ENCODE measurements around the gene FLVCR2. TPM values are rescaled to one million over a fixed set of nuclear protein-coding genes. Genes with fewer than 3 reads are reported as not detected.
A peak's percentile ranks its signal among the peaks of the same experiment; 100 is the strongest.

The FLVCR2 gene, protein sequence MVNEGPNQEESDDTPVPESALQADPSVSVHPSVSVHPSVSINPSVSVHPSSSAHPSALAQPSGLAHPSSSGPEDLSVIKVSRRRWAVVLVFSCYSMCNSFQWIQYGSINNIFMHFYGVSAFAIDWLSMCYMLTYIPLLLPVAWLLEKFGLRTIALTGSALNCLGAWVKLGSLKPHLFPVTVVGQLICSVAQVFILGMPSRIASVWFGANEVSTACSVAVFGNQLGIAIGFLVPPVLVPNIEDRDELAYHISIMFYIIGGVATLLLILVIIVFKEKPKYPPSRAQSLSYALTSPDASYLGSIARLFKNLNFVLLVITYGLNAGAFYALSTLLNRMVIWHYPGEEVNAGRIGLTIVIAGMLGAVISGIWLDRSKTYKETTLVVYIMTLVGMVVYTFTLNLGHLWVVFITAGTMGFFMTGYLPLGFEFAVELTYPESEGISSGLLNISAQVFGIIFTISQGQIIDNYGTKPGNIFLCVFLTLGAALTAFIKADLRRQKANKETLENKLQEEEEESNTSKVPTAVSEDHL
- total RNA-seq = 6.9 TPM

DNA sequence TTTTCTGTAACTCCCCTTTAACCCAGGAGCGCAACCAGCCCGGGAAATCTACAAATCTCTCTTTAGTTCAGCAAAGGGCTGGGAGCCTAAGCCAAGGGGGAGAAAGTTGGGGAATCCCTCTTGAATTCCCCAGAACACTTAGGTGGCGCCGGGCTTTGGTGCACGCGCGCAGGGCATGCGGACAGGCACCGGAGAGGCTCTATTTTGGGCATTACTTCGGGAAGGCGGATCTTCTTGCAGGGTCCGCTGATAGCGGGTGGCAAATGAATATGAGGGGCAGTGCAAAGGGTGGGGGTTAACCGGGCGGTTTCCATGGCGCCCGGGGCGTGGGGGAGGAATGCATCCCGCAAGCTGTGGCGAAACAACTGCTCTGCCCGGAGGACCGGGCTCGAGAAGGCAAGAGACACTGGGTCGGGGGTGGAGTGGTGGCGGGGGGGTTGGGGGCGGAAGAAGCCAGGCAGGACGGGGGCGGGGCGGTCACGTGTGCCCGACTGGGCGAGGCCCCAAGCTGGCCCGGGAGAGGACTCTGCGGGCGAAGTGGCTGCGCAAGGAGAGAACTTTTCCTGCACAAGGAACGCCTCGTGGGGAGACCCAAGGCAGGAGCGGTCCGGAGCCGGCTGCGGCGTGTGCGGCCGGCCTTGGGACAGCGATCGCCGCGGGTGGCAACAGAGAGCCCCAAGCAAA lies at the start of gene FLVCR2:
TSS of gene FLVCR2 (plus strand) at position 519 of the 684 bp plus-strand sequence. CDS start 353 bp downstream, outside the sequence.
- DNase-seq = peak; percentile 84

DNA sequence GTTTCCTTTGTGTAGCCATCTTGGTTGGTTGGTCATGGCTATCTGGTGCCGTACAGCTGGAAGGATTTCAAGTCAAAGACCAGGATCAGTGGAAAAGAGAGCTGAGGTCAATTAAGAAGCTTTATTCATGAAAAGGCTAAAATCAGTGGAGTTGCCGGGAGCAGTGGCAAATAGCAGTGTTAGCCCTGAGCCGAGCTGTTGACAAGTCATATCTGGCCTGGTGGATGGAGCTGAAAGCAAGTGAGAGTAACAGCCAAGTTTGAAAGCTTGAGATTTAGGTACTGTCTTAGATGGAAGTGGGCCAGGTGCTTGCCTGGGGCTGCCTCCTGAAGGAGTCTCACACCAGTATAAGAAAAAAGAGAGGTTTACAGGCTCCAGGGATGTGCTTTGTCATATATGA lies 47.2 kb upstream of the FLVCR2 start:
- DNase-seq = no peak

DNA sequence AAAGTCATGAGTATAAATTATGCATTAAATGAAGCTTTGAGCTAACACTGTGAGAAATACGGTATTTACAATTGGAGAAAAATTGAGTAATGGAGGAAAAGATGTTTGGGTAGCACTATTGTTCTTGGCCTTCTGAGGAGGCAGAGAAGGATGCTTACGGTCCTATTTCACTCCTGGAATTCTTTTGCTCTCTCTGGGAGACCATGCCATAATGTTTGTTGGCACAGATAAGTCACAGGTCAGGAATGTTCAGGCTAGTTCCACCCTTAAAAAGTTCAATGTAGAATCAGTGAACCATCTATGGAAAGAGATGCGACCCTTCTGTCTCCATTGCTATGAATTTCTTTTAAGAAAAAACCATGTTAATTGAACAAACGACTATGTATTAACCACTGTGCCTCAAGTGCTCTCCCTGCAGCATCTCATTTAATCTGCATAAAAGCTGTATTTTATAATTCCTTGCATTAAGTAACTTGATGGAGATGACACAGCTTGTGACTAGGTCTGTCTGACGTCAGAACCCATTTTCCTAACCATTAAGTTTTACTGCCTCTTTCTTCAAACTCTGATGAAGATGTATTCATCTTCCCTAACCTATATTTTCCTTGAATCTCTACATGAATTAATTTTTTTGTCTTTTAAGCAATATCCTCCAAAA lies 46.6 kb upstream of the FLVCR2 start:
- DNase-seq = no peak

DNA sequence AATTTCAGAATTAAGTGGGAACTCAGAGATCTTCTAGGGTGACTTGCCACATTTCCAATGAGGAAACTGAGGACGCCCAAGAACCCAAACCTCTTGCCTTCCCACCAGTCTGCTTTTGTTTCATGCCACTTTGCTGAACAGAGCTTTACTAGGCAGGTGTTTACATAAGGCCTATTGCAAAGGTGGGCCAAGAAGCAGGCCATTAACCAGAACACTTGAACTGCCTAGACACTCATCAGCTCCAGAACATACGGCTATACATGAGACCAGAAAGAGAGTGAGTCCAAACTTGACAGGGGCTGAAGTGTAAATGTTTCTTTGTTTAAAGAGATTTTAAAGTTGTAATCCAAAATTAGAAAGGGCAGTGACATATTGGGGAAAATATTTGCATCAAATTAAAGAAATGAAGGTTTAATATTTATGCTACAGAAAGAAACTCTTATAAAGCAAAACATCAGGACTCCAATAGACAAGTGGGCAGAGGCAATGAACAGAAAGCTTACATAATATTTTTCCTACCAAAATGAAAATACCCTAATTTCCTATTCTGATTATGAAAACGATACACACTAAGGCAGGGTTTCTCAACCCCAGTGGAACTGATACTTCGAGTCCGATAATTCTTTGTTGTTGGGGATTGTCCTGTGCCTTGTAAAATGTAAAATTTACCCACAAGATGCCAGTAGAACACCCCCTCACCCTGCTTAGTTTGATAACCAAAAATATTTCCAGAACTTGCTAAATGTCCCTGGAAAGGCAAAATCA lies 44.4 kb upstream of the FLVCR2 start:
- DNase-seq = no peak

DNA sequence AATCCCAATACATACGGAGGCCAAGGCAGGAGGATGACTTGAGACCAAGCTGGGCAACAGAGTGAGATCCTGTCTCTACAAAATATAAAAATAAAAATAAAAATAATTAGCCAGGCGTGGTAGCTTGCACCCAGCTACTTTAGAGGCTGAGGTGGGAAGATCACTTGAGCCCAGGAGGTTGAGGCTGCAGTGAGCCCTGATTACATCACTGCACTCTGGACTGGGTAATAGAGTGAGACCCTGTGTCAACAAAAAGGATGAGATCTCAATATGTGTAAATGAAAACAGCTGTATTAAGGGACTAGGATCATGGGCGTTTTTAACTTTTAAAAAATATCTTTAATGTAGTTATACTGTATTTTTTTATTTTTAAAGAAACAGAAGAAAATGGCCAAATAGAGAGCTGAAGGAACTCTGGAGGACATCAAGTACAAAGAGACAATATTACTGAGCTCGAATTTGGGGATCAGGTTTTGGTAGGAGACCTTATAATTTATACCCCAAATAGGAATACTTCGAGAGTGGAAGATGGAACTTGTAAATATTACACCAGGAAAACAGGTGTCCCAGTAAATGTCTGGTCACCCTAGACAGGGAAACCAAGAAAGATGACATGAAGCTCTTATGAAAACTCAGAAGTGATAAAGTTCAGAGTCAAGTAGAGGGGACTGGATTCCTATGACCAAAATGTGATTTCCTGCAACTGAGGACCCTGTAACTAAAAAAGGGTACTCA lies 43.1 kb upstream of the FLVCR2 start:
- DNase-seq = no peak

DNA sequence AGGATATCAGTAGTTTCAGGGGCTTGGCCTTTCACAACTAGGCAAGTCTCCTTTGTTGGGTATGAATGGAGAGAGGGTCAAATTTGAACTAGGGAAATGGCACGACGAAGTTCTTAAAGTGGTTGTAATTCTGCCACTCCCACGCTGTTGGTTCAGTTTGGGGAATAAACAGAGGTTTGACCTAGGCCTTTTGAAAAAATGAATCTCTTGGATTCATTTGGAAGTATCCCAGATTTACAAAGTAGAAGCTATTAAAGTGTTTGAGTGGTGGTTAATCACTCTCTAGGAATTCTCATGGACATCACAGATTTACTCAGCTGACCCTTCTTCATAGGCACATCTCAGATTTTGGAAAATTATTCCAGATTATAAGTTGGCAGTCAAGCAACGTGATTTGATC lies 41.3 kb upstream of the FLVCR2 start:
- DNase-seq = no peak

DNA sequence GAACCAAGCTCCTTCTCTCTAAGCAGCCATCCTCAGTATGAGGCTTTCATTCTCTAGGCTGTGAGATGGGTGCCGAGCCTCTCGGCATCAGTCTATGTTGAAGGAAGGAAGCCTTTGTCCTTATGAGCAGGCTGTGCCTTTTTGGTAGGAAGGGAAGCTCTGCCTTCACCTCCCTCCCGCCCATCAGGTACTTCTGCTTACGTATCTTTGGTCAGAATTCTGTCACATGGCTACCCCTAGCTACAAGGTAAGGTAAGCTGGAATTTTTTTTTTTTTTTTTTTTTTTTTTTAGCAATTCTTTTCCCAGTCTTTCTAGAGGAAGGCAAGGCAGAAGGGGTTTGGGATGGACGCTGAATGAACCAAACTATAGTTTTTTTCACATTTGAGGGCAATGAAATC lies 39.3 kb upstream of the FLVCR2 start:
- no peak for DNase-seq

DNA sequence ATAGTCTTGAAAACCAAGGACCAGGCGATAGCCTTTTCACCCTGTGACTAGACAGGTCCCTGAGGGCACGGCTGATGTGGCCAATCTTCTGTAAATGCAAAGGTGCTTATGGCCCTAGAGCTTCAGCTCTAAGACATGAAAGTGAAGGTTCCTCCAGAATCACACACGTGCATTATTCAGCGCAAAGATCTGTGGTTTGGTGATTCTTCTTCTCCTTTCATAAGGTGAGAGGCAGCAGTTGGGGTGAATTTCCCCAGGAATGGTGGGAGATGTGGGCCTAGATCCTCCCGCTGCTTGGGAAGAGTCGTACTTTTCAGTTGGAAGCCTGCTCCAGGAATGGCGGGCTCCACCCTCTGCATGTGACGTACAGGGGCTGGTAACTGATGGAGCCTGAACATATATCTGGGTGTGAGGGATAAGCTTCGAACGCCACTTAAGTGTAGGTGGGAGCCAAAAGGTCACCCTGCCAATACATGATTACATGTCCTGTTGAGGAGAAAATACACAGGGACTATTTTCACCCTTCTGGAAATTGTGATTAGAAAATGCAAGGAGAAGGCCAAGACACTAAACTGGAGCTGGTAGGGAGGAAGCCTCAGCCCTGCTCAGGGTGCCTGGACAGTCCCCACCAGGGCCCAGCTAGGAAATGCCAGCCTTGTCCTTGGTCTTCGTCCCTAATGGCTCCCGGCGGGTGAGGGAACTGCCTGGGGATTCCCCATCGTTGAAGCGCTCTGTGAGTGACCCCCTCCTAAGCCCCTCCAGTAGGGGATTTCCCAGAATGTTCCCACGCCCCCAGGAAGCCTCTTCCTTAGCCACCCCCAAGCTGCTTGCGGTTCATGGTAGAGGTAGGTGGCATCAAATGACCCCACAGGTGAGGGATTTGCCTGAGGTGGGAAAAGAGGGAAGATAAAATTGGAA lies 38.6 kb upstream of the FLVCR2 start:
- no peak for DNase-seq

DNA sequence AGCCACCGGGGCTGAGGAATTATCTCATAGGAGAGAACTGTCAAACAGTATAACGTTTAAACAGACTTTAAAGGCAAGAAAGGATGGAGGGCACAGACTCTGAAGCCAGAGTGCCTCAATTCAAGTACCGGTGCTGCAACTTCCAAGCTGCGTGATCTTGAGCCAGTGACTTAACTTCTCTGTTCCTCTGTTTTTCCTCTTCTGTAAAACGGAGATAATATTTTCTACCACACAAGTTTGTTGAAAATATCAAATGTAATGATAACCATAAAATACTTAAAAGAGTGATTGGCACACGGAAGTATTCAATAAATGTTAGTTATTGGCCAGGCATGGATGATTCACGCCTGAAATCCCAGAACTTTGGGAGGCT lies 38.0 kb upstream of the FLVCR2 start:
- no peak for DNase-seq

DNA sequence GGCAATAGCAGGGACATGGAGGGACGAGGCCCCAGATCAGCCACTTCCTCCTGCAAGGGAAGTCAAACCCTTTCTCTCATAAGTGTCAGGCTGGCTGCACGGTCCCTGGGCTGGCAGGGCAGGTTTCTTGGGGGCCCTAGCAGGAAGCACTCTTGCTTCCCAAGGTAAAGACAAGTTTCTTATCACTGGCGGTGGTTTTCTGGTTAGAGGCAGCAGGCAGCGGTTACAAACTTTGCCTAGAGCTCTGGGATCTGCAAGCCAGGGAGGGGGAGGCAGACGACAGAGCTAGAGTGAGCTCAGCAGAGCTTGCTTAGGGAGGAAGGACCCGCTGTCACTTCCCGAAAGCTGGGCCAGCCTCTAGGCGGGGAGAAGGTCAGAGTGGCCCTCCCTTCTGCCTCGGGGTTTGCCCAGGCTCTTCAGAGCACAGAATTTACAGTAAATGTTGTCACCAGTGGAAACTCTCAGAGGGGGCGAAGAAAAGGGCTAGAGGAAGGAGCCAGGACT lies 35.8 kb upstream of the FLVCR2 start:
- peak; percentile 30 for DNase-seq

DNA sequence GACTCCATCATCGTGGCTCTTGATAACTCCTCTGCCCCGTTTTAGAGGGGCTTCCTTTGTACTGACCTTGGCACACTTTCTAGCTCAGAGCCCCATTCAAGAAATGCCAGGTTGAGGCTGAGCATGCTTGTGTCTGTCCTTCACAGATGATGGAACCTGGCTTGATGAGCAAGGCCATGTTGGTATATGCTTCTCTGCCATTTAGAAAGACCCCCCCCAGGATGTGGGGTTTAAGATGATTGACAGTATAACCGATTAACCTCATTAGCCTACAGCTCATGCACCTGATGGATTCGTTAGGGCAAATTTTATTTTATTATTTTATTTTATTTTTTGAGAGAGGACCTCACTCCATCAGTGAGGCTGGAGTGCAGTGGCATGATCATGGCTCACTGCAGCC lies 35.2 kb upstream of the FLVCR2 start:
- no peak for DNase-seq

DNA sequence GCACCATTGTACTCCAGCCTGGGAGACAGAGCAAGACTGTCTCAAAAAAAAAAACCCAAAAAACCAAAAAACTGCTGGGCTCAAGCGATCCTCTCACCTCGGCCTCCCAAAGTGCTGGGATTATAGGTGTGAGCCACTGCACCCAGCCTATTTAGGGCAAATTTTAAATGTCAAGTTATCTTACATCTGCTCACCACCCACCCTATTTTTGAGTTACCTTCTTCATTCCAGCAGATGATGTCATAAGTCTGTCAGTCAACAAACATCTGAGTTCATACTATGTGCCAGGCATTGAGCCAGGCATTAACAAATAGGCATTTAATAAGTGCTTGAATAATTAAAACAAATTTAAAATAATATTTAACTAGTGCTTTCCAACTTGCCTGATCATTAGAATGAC lies 34.6 kb upstream of the FLVCR2 start:
- DNase-seq = no peak

DNA sequence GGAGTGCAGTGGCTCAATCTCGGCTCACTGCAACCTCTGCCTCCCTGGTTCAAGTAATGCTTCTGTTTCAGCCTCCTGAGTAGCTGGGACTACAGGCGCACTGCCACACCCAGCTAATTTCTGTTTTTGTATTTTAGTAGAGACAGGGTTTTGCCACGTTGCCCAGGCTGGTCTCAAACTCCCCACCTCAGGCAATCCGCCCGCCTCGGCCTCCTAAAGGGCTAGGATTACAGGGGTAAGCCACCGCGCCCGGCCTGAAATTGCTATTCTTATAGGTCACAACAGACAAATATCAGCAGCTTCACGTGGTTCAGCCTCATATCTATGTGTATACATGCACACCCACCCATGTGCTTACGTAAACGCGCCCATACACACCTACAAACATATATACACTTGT lies 32.5 kb upstream of the FLVCR2 start:
- DNase-seq = no peak

DNA sequence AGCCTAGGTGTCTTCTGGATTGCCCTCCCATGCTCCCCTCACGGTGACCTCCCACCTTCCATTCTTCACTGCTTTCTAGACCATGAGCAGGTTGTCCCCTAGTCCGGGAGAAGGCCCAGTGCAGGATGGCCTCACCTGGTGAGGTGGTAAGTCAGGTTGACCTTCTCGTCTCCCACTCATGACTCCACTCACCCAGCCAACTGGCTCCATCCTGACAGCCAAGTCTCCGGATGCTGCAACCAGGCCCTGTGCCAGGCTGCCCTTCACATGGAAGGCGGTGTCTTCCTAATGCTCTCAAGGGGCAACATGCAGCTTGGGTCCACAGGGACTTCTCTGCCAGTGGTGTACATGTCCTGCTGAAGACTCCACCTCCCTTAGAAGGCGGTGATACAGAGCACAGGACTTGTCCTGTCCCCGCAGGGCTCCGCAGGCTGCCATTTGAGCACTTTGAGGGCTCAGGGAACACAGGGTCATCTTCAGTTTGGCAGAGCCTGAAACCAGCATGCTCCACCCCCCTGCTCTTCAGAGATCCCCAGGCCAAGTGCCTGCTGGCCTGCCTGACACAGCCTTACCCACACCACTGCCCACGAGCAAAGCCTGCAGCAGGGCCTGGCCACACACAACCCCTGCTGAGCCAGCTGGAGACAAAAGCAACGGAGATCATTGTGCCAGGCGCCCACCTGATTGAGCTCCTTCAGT lies 30.7 kb upstream of the FLVCR2 start:
- no peak for DNase-seq

DNA sequence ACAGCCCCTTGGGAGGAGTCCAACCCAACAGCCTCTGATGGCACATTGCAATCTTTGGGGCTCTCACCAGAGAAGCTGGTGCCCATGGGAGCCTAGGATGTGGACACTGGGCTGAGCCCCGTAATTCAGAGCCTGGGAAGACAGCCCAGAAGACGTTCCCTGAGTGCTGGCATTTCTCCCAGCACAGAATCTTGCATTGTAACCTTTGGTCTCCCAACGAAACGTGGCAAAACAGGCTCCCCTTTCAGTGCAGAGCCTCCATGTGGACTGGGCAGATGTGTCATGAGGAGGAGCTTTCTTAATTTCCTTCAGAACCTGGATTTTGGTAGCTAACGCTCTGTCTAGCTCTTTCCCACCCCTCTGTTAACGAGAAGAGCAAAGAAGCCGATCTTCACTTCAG lies 29.9 kb upstream of the FLVCR2 start:
- no peak for DNase-seq

DNA sequence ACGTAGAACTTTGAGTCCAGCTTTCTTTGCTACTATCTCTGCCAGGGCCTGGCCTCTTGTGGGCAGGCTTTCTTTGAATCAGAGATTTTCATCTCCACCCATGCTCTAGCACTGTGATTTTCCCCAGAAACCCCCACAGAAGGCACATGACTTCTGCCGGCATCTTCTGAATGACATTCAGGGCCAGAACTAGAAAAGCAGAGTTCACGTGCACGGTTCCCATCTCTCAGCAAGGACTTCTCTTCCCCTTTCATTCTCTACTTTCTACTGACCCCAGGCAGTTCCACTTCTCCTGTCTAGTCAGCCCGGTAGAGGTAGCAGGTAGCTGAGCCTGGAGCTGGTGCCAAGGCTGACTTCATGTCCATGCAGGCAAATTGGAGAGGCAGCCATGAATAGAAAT lies 29.3 kb upstream of the FLVCR2 start:
- no peak for DNase-seq

DNA sequence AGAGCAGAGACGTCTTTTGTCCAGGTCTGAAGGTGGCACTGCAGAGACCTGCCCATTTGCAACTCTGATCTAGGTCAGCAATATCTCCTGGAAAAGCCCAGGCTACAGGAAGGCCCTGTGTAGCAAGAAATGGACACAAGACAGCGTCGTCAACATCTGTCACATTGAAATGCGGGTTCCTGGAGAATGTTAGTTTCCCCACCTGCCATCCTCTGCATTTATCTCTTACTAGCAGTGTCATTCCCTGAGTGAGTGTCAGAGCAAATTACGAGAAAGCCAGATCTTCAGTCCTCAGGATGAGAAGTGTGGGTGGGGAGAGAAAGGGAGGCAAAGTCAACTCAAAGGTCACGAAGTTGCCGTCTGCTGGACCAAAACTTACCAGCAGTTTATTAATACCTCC lies 27.4 kb upstream of the FLVCR2 start:
- no peak for DNase-seq

DNA sequence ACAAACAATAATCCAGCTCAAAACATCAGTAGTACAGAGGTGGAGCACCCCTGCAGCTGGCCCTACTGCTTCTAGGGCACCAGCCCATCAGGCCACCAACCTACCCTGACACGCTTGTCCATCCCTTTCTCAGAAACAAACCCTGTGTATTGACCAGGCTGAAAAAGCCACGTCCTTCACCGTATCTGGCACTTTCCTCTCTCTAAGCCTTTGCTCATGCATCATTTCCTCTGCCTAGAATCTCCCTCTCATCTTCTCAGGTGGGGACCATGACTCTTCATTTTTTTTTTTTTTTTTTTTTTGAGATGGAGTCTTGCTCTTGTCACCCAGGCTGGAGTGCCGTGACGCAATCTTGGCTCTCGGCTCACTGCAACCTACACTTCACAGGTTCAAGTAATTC lies 25.3 kb upstream of the FLVCR2 start:
- no peak for DNase-seq

DNA sequence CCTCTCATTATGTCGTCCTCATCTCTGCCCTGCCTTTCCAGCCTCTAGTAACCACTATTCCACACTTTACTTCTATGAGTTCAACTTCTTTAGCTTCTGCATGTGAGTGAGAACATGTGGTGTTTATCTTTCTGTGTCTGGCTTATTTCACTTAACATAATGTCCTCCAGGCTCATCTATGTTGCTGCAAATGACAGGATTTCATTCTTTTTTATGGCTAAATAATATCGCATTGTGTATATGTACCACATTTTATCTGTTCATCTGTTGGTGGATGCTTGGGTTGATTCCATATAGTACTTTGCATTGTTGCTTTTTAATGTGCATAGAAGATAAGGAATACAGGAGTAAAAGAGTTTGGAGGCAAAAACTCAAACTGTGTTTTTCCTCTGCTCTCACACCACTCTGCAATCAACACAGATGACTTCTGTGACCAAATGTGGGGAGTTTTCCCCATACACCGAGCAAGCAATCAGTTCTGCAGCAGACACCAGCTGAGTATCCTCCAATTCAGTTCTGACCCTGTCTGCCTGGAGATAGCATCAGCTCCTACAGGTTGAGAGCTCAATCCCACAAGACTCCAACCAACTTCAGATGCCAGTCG lies 24.6 kb upstream of the FLVCR2 start:
- no peak for DNase-seq

All from tongue (tissue), 2 donors.